HUES6 (cell line): ENCODE data around the gene SLC35F1.

ENCODE experiments used
- H3K27ac ChIP-seq: 2 replicates; pipeline ENCODE4 v1.7.0; 2013; ENCODE audit warnings: low read depth, mild to moderate bottlenecking, low read length, inconsistent platforms
- H3K27me3 ChIP-seq: 2 replicates; pipeline ENCODE4 v1.6.1; 2013; ENCODE audit warnings: low read length; ENCODE audit not compliant: control insufficient read depth, insufficient read depth
- H3K36me3 ChIP-seq: 2 replicates; pipeline ENCODE4 v1.6.1; 2013; ENCODE audit warnings: low read length; ENCODE audit not compliant: control insufficient read depth, insufficient read depth
- H3K4me1 ChIP-seq: 2 replicates; pipeline ENCODE4 v1.6.1; 2013; ENCODE audit warnings: low read length; ENCODE audit not compliant: control insufficient read depth, insufficient read depth
- H3K4me3 ChIP-seq: 2 replicates; pipeline ENCODE4 v1.5.1; 2013; ENCODE audit warnings: low read depth, low read length
- H3K9ac ChIP-seq: one replicate; pipeline ENCODE4 v1.6.1; 2013; ENCODE audit warnings: mild to moderate bottlenecking, low read length
- H3K9me3 ChIP-seq: 2 replicates; pipeline ENCODE4 v1.6.1; 2013; ENCODE audit warnings: low read depth, low read length; ENCODE audit not compliant: control insufficient read depth, insufficient read depth

The SLC35F1 gene

GRCh38 chr6:117909638-117910037 lies 2.6 kb downstream of the SLC35F1 start:
- peaks cover 30% of the 10 kb centered on the region for H3K27me3 ChIP-seq
- no peaks in the 10 kb centered on the region for H3K4me1 ChIP-seq
- H3K9ac ChIP-seq = no peak overlapping the region
- no peak overlapping the region for H3K4me3 ChIP-seq
- no peak overlapping the region for H3K27ac ChIP-seq
- H3K36me3 ChIP-seq = no peaks in the 10 kb centered on the region
- H3K9me3 ChIP-seq = no peaks in the 10 kb centered on the region

- H3K36me3 ChIP-seq = no peaks in the 10 kb centered on the region
- no peak overlapping the region for H3K9ac ChIP-seq
- no peak overlapping the region for H3K27ac ChIP-seq
- no peak overlapping the region for H3K4me3 ChIP-seq
- no peaks in the 10 kb centered on the region for H3K4me1 ChIP-seq
- H3K27me3 ChIP-seq = peaks cover 21% of the 10 kb centered on the region
- H3K9me3 ChIP-seq = no peaks in the 10 kb centered on the region
Measured at GRCh38 chr6:117910549-117910948, 3.5 kb downstream of the SLC35F1 start.

GRCh38 chr6:117911150-117911549 lies 4.1 kb downstream of the SLC35F1 start:
- no peaks in the 10 kb centered on the region for H3K36me3 ChIP-seq
- H3K27me3 ChIP-seq = peaks cover 20% of the 10 kb centered on the region
- H3K27ac ChIP-seq = no peak overlapping the region
- no peak overlapping the region for H3K4me3 ChIP-seq
- H3K4me1 ChIP-seq = no peaks in the 10 kb centered on the region
- no peak overlapping the region for H3K9ac ChIP-seq
- H3K9me3 ChIP-seq = no peaks in the 10 kb centered on the region

GRCh38 chr6:117911660-117912059 lies 4.6 kb downstream of the SLC35F1 start:
- no peaks in the 10 kb centered on the region for H3K4me1 ChIP-seq
- no peak overlapping the region for H3K4me3 ChIP-seq
- H3K9me3 ChIP-seq = no peaks in the 10 kb centered on the region
- no peak overlapping the region for H3K27ac ChIP-seq
- no peak overlapping the region for H3K9ac ChIP-seq
- H3K36me3 ChIP-seq = no peaks in the 10 kb centered on the region
- H3K27me3 ChIP-seq = peaks cover 20% of the 10 kb centered on the region

- Histone ChIP-seq H3K36me3 (no peaks in the 10 kb centered on the region), H3K4me3 (no peak overlapping the region), H3K9ac (no peak overlapping the region), H3K27me3 (peaks cover 27% of the 10 kb centered on the region; the same call in 1 of the 2 replicates), H3K9me3 (no peaks in the 10 kb centered on the region), H3K4me1 (peaks cover 8% of the 10 kb centered on the region), H3K27ac (no peak overlapping the region)
Measured at GRCh38 chr6:117915846-117916245, 8.8 kb downstream of the SLC35F1 start.

- Histone ChIP-seq H3K9ac (no peak overlapping the region), H3K4me1 (peaks cover 8% of the 10 kb centered on the region), H3K36me3 (no peaks in the 10 kb centered on the region), H3K9me3 (no peaks in the 10 kb centered on the region), H3K4me3 (no peak overlapping the region), H3K27ac (no peak overlapping the region), H3K27me3 (peaks cover 27% of the 10 kb centered on the region; the same call in 1 of the 2 replicates)
Measured at GRCh38 chr6:117916483-117916882, 9.4 kb downstream of the SLC35F1 start.

- peaks cover 8% of the 10 kb centered on the region for H3K4me1 ChIP-seq
- no peak overlapping the region for H3K4me3 ChIP-seq
- no peak overlapping the region for H3K9ac ChIP-seq
- H3K27me3 ChIP-seq = peaks cover 27% of the 10 kb centered on the region; the same call in 1 of the 2 replicates
- no peaks in the 10 kb centered on the region for H3K9me3 ChIP-seq
- H3K27ac ChIP-seq = no peak overlapping the region
- H3K36me3 ChIP-seq = no peaks in the 10 kb centered on the region
Measured at GRCh38 chr6:117917176-117917575, 10.1 kb downstream of the SLC35F1 start.

GRCh38 chr6:117918454-117918853 lies 11.4 kb downstream of the SLC35F1 start:
- Histone ChIP-seq H3K4me3 (no peak overlapping the region), H3K4me1 (peaks cover 8% of the 10 kb centered on the region), H3K9ac (no peak overlapping the region), H3K36me3 (no peaks in the 10 kb centered on the region), H3K27ac (no peak overlapping the region), H3K27me3 (peaks cover 27% of the 10 kb centered on the region; the same call in 1 of the 2 replicates), H3K9me3 (no peaks in the 10 kb centered on the region)

- Histone ChIP-seq H3K27me3 (peaks cover 27% of the 10 kb centered on the region; the same call in 1 of the 2 replicates), H3K9me3 (no peaks in the 10 kb centered on the region), H3K4me1 (peaks cover 8% of the 10 kb centered on the region), H3K36me3 (no peaks in the 10 kb centered on the region), H3K9ac (no peak overlapping the region), H3K27ac (no peak overlapping the region), H3K4me3 (peak overlapping the region; percentile 68; the same call in 1 of the 2 replicates)
Measured at GRCh38 chr6:117919275-117919674, 12.2 kb downstream of the SLC35F1 start.

GRCh38 chr6:117919775-117920729 lies 13.0 kb downstream of the SLC35F1 start:
- Histone ChIP-seq H3K9ac (peak overlapping the region; percentile 71), H3K27me3 (peaks cover 27% of the 10 kb centered on the region; the same call in 1 of the 2 replicates), H3K27ac (no peak overlapping the region), H3K36me3 (no peaks in the 10 kb centered on the region), H3K9me3 (no peaks in the 10 kb centered on the region), H3K4me3 (peak overlapping the region; percentile 68), H3K4me1 (peaks cover 8% of the 10 kb centered on the region)

GRCh38 chr6:117924690-117925089 lies 17.6 kb downstream of the SLC35F1 start:
- Histone ChIP-seq H3K36me3 (0 out of 2 replicates have a peak, but pooled peaks cover under 1% of the 10 kb centered on the region), H3K27ac (no peak overlapping the region), H3K9me3 (peaks cover 22% of the 10 kb centered on the region), H3K9ac (no peak overlapping the region), H3K4me3 (no peak overlapping the region), H3K4me1 (peaks cover 1% of the 10 kb centered on the region; the same call in 1 of the 2 replicates), H3K27me3 (peaks cover under 1% of the 10 kb centered on the region; the same call in 1 of the 2 replicates)
